ENCODE results near the gene SASH1. TPM values are rescaled to one million over a fixed set of nuclear protein-coding genes. Genes with fewer than 3 reads are reported as not detected.

SASH1 gene
- total and polyA plus RNA-seq, 2 of the 8 experiments (the other 6 are each of a cell fraction or from before 2014, with no cell fraction given): 6.0 to 20.2 TPM

DNA sequence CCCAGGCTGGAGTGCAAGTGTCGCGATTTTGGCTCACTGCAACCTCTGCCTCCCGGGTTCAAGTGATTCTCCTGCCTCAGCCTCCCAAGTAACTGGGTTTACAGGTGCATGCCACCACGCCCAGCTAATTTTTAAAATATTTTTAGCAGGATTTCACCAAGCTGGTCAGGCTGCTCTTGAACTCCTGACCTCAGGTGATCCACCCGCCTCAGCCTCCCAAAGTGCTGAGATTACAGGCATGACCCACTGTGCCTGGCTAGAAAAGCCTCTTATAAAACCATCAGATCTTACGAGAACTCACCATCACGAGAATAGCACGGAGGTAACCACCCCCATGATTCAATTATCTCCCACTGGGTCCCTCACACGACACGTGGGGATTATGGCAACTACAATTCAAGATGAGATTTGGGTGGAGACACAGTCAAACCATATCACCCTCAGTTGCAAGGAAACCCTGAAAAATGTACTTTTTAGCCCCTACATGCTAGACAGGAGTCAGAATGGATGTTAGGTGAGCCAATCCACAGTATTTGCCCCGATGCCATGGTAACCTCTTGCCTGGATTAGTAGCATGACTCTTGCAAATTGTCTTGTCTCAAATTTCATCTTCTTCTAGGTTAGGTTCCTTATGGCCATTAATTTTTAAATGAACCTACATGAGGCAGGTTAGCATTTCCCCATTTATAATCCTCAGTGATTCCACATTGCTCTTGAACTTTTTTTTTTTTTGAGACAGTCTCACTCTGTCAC is 17.1 kb upstream of the SASH1 start:
- Histone ChIP-seq H4K5ac (ENCODE audit: insufficient read length, low read depth, low read length) (no peak overlapping the region), H2AK5ac (ENCODE audit: low read depth, low read length) (no peak overlapping the region), H2BK20ac (ENCODE audit: low read length) (no peak overlapping the region), H2BK12ac (ENCODE audit: low read depth, low read length) (no peak overlapping the region), H3K23me2 (ENCODE audit: low read depth, low read length) (no peaks in the 10 kb centered on the region), H3K79me1 (ENCODE audit: low read depth, low read length) (no peaks in the 10 kb centered on the region), H3K9me3 (ENCODE audit: insufficient read depth in 2 of 2, low read depth in 1 of 2, low read length in 1 of 2) (no peaks in the 10 kb centered on the region), H2AFZ (ENCODE audit: low read length) (no peak overlapping the region; the same call in 1 of the 2 replicates), H3K56ac (replicated peaks; ENCODE audit: insufficient read length, low read depth, low read length) (no peak overlapping the region), H2BK120ac (replicated peaks; ENCODE audit: low read depth, low read length) (no peak overlapping the region), H3K79me2 (ENCODE audit: control insufficient read depth in 1 of 2, insufficient read depth in 2 of 2, low read length in 2 of 2) (no peaks in the 10 kb centered on the region), H3K18ac (ENCODE audit: extremely low read depth, low read length) (no peak overlapping the region), H3K4me1 (replicated peaks in 1 of 4; ENCODE audit: control insufficient read depth in 3 of 4, insufficient read depth in 4 of 4, low read length in 3 of 4) (no peaks in the 10 kb centered on the region), H4K8ac (ENCODE audit: extremely low read depth, insufficient read depth, low read length) (no peak overlapping the region), H3K4me3 (ENCODE audit: extremely low read depth in 1 of 4, insufficient read depth in 2 of 4, low read depth in 3 of 4, low read length in 4 of 4) (no peak overlapping the region), H3K14ac (ENCODE audit: insufficient read length) (peak overlapping the region; percentile 50), H3K4ac (replicated peaks; ENCODE audit: insufficient read length, low read depth, low read length) (no peak overlapping the region), H3K23ac (ENCODE audit: insufficient read length) (no peak overlapping the region), H3K36me3 (ENCODE audit: control insufficient read depth in 2 of 4, insufficient read depth in 4 of 4, low read length in 3 of 4) (no peaks in the 10 kb centered on the region), H4K20me1 (replicated peaks in 1 of 2; ENCODE audit: control insufficient read depth in 1 of 2, insufficient read depth in 2 of 2, low read length in 2 of 2) (no peaks in the 10 kb centered on the region), H2BK5ac (ENCODE audit: low read depth, low read length) (no peak overlapping the region), H3K27ac (ENCODE audit: low read depth, low read length) (no peak overlapping the region), H4K91ac (replicated peaks; ENCODE audit: insufficient read length, low read length) (no peak overlapping the region), H3K9ac (replicated peaks in 1 of 4; ENCODE audit: extremely low read depth in 1 of 4, low read depth in 3 of 4, low read length in 3 of 4) (no peak overlapping the region), H2BK15ac (ENCODE audit: low read length) (no peak overlapping the region), H3K27me3 (replicated peaks in 1 of 4; ENCODE audit: control insufficient read depth in 3 of 4, extremely low read depth in 1 of 4, insufficient read depth in 3 of 4, low read length in 3 of 4) (no peaks in the 10 kb centered on the region), H3K4me2 (ENCODE audit: insufficient read depth in 1 of 2, low read depth in 2 of 2, low read length in 2 of 2) (no peak overlapping the region)
- DNase-seq (ENCODE audit: low read depth in 1 of 2, low spot score in 2 of 2) (no peak), FAIRE-seq (no peak)
- CTCF ChIA-PET (ENCODE audit: partially characterized antibody): no interaction called here
- POLR2A ChIA-PET (ENCODE audit: partially characterized antibody): interaction anchor here (0.7 to 1.0 kb wide), 2 partner anchors 16 to 812 kb away, joined by 3 read pairs; no protein-coding TSS in a partner anchor
- TF ChIP-seq, protein P1, sequence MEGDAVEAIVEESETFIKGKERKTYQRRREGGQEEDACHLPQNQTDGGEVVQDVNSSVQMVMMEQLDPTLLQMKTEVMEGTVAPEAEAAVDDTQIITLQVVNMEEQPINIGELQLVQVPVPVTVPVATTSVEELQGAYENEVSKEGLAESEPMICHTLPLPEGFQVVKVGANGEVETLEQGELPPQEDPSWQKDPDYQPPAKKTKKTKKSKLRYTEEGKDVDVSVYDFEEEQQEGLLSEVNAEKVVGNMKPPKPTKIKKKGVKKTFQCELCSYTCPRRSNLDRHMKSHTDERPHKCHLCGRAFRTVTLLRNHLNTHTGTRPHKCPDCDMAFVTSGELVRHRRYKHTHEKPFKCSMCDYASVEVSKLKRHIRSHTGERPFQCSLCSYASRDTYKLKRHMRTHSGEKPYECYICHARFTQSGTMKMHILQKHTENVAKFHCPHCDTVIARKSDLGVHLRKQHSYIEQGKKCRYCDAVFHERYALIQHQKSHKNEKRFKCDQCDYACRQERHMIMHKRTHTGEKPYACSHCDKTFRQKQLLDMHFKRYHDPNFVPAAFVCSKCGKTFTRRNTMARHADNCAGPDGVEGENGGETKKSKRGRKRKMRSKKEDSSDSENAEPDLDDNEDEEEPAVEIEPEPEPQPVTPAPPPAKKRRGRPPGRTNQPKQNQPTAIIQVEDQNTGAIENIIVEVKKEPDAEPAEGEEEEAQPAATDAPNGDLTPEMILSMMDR (IDR thresholded peaks at IDR 0.05; ENCODE audit: control extremely low read depth in 1 of 3, insufficient read depth in 1 of 3, low read depth in 1 of 3, low read length in 3 of 3): no peak
- TF ChIP-seq CREB1 (IDR thresholded peaks at IDR 0.05) (no peak), CTBP2 (IDR thresholded peaks at IDR 0.05; ENCODE audit: borderline replicate concordance, insufficient read depth, insufficient read length, low read length) (no peak)
- 95% methylated on average over 11 of the region's 11 CpGs; no CpG with 5 or more reads in 1 of the 2 experiments for WGBS, 2 experiments (ENCODE audit: extremely low coverage in 1 of 2, insufficient coverage in 1 of 2, insufficient read length in 1 of 2, insufficient replicate concordance in 2 of 2, low coverage in 1 of 2, low lambda C conversion rate in 2 of 2, missing lambda C conversion rate in 1 of 2)

Data from H1 (cell line).